OCI-LY3 (cell line): ENCODE measurements around the gene CUX1.

ENCODE experiments used
- H2AFZ ChIP-seq: fragments of 200-600, 300-600 bp; shearing (Covaris generic); 2 replicates; pipeline ENCODE4 v1.6.0; 2014; ENCODE audit warnings: antibody characterized with exemption, low read depth, low read length
- H3K27ac ChIP-seq: fragments of 200-600, 300-600 bp; sonication (generic); 2 replicates; pipeline ENCODE4 v1.5.1; 2014; ENCODE audit warnings: mild to moderate bottlenecking, low read length, moderate library complexity, mixed read lengths
- H3K27me3 ChIP-seq: fragments of 200-600, 300-600 bp; sonication (generic); 2 replicates; pipeline ENCODE4 v1.6.1; 2014; ENCODE audit warnings: low read depth, low read length, mixed read lengths
- H3K36me3 ChIP-seq: fragments of 200-600, 300-600 bp; sonication (generic); replicated peaks from 2 replicates; pipeline ENCODE3; 2014; ENCODE audit warnings: low read depth, low read length, mixed read lengths
- H3K4me1 ChIP-seq: fragments of 300-600, 200-600 bp; sonication (generic); 2 replicates; pipeline ENCODE4 v1.6.1; 2014; ENCODE audit warnings: low read length, mixed read lengths
- H3K4me2 ChIP-seq: fragments of 200-600, 300-600 bp; sonication (generic); 2 replicates; pipeline ENCODE4 v1.6.1; 2014; ENCODE audit warnings: low read length, mixed read lengths
- H3K4me3 ChIP-seq: fragments of 300-600, 200-600 bp; sonication (generic); 2 replicates; pipeline ENCODE4 v1.5.1; 2014; ENCODE audit warnings: antibody characterized with exemption, mild to moderate bottlenecking, low read length, moderate library complexity
- H3K79me2 ChIP-seq: fragments of 300-600, 200-600 bp; shearing (Covaris generic); 2 replicates; pipeline ENCODE4 v1.6.1; 2014; ENCODE audit warnings: mild to moderate bottlenecking, low read length, mixed read lengths
- H3K9ac ChIP-seq: fragments of 300-600, 200-600 bp; shearing (Covaris generic); 2 replicates; pipeline ENCODE4 v1.6.0; 2014; ENCODE audit warnings: mild to moderate bottlenecking, low read length, moderate library complexity
- H3K9me3 ChIP-seq: fragments of 200-600, 300-600 bp; shearing (Covaris generic); 2 replicates; pipeline ENCODE4 v1.6.1; 2014; ENCODE audit warnings: low read length, mixed read lengths; ENCODE audit not compliant: insufficient read depth
- H4K20me1 ChIP-seq: fragments of 200-600, 300-600 bp; sonication (generic); 2 replicates; pipeline ENCODE4 v1.6.1; 2016; ENCODE audit warnings: low read length, mixed read lengths; ENCODE audit not compliant: insufficient read depth
- CTCF ChIP-seq: fragments of 200-600, 300-600 bp; sonication (generic); IDR thresholded peaks from 2 replicates; pipeline ENCODE4 v1.5.1; 2014; ENCODE audit warnings: antibody characterized with exemption, low read length, low read depth
- EZH2phosphoT487 ChIP-seq: fragments of 200-600 bp; shearing (Covaris generic); IDR thresholded peaks from 2 replicates; pipeline ENCODE4 v1.6.1; 2018; ENCODE audit warnings: antibody characterized with exemption, mixed run types, low read depth

CUX1 gene

GRCh38 chr7:102239206-102239820, 421.9 kb downstream of the CUX1 start:
- Histone ChIP-seq H3K27ac (no peak overlapping the region), H4K20me1 (no peaks in the 10 kb centered on the region), H3K27me3 (no peaks in the 10 kb centered on the region), H3K4me3 (no peak overlapping the region), H3K9me3 (no peaks in the 10 kb centered on the region), H3K4me2 (no peak overlapping the region), H3K36me3 (peaks cover 8% of the 10 kb centered on the region), H2AFZ (no peak overlapping the region), H3K4me1 (peaks cover 2% of the 10 kb centered on the region; the same call in 1 of the 2 replicates), H3K79me2 (no peaks in the 10 kb centered on the region), H3K9ac (no peak overlapping the region)
- TF ChIP-seq EZH2phosphoT487 (no peak), CTCF (no peak)

DNA sequence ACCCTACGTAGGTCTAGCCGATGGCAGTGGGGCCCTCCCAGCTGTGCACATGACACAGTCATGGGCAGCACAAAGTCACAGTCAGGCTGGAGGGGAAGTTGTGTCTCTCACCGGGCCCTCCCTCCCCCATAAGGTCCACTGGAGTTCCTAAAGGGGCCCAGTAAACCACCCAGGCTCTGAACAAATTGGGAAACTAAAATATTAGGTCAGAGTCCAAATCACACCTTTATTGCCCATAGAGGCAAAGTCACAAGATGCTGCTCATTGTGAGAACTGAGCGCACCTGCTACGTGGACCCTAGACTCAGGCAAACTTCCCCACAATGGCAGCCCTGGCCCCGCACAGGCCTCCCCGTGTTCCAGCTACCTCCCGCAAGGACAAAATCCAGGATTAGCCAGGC, 424.0 kb downstream of the CUX1 start:
- no peak for TF ChIP-seq CTCF
- no peak for TF ChIP-seq EZH2phosphoT487
- no peak overlapping the region for H2AFZ ChIP-seq
- no peak overlapping the region for H3K4me3 ChIP-seq
- H3K36me3 ChIP-seq = peaks cover 3% of the 10 kb centered on the region
- H3K27me3 ChIP-seq = no peaks in the 10 kb centered on the region
- H3K27ac ChIP-seq = no peak overlapping the region
- no peaks in the 10 kb centered on the region for H3K9me3 ChIP-seq
- H3K4me1 ChIP-seq = peaks cover 2% of the 10 kb centered on the region; the same call in 1 of the 2 replicates
- H3K9ac ChIP-seq = no peak overlapping the region
- H3K79me2 ChIP-seq = no peaks in the 10 kb centered on the region
- no peaks in the 10 kb centered on the region for H4K20me1 ChIP-seq
- H3K4me2 ChIP-seq = no peak overlapping the region

- H2AFZ ChIP-seq = no peak overlapping the region
- H3K4me3 ChIP-seq = no peak overlapping the region
- no peaks in the 10 kb centered on the region for H3K27me3 ChIP-seq
- TF ChIP-seq CTCF = no peak
- TF ChIP-seq EZH2phosphoT487 = no peak
- H3K27ac ChIP-seq = no peak overlapping the region
- peaks cover 8% of the 10 kb centered on the region for H3K36me3 ChIP-seq
- H4K20me1 ChIP-seq = no peaks in the 10 kb centered on the region
- H3K9me3 ChIP-seq = no peaks in the 10 kb centered on the region
- no peaks in the 10 kb centered on the region for H3K79me2 ChIP-seq
- H3K9ac ChIP-seq = no peak overlapping the region
- H3K4me1 ChIP-seq = no peaks in the 10 kb centered on the region
- H3K4me2 ChIP-seq = no peak overlapping the region
Measured at GRCh38 chr7:102244601-102245000, 427.2 kb downstream of the CUX1 start.

DNA sequence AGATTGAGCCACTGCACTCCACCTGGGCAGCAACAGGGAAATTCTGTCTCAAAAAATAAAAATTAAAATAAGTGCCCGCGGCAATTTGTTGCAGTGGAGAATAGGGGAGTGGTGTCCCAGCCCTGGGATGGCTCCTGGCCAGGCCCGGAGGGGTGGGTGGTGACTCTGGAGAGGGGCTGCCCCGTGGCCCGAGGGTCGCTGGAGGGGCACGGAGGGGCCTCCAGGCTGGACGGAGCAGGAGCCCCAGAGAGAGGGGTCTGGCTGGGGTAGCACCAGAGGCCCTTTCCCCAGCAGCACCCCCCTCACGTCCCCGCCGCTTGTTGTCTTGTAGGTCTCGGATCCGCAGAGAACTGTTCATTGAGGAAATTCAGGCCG, 430.6 kb downstream of the CUX1 start:
- Histone ChIP-seq H3K4me2 (no peak overlapping the region), H3K4me3 (no peak overlapping the region), H3K36me3 (peaks cover 7% of the 10 kb centered on the region), H3K27ac (no peak overlapping the region), H3K9ac (no peak overlapping the region), H3K9me3 (no peaks in the 10 kb centered on the region), H3K27me3 (no peaks in the 10 kb centered on the region), H3K79me2 (no peaks in the 10 kb centered on the region), H2AFZ (no peak overlapping the region), H3K4me1 (no peaks in the 10 kb centered on the region), H4K20me1 (no peaks in the 10 kb centered on the region)
- TF ChIP-seq EZH2phosphoT487 = no peak
- no peak for TF ChIP-seq CTCF
